DND-41 (cell line): ENCODE data around the gene ERC2.

Experiments used
- ATAC-seq: fragments of 200-7000 bp; cut with Tn5 transposase; 3 replicates; pipeline ENCODE4 v1.9.1; 2021; ENCODE audit warnings: low read depth; ENCODE audit not compliant: insufficient read depth
- DNase-seq: peaks from one replicate; pipeline ENCODE4 v3.0.0-alpha.2; 2020
- H2AFZ ChIP-seq: 2 replicates; pipeline ENCODE4 v1.6.0; 2012; ENCODE audit warnings: low read depth, low read length
- H3K27ac ChIP-seq: 2 replicates; pipeline ENCODE4 v1.5.1; 2012; ENCODE audit warnings: low read length, inconsistent platforms
- H3K27me3 ChIP-seq: fragments of 200-600 bp; sonication (generic); 2 replicates; pipeline ENCODE4 v1.6.0; 2012; ENCODE audit warnings: low read length, mild to moderate bottlenecking, inconsistent platforms; ENCODE audit not compliant: insufficient read depth, poor library complexity
- H3K36me3 ChIP-seq: 2 replicates; pipeline ENCODE4 v1.5.1; 2012; ENCODE audit warnings: low read length, inconsistent platforms; ENCODE audit not compliant: insufficient read depth
- H3K4me1 ChIP-seq: 2 replicates; pipeline ENCODE4 v1.5.1; 2012; ENCODE audit warnings: mild to moderate bottlenecking, low read length; ENCODE audit not compliant: insufficient read depth
- H3K4me2 ChIP-seq: 2 replicates; pipeline ENCODE4 v1.6.0; 2012; ENCODE audit warnings: mild to moderate bottlenecking, moderate library complexity, low read length, inconsistent platforms; ENCODE audit not compliant: insufficient read depth
- H3K4me3 ChIP-seq, 2 experiments: fragments of 200-600 bp in 1 of 2; shearing (Covaris generic) in 1 of 2; 2 replicates each; pipeline ENCODE4 v1.5.1; 2012 to 2016; ENCODE audit warnings: inconsistent platforms in 2 of 2, low read length in 2 of 2, mild to moderate bottlenecking in 2 of 2, low read depth in 1 of 2, moderate library complexity in 1 of 2
- H3K79me2 ChIP-seq: 2 replicates; pipeline ENCODE4 v1.6.0; 2012; ENCODE audit warnings: low read length, inconsistent platforms; ENCODE audit not compliant: insufficient read depth
- H3K9ac ChIP-seq: 2 replicates; pipeline ENCODE4 v1.6.0; 2012; ENCODE audit warnings: low read depth, mild to moderate bottlenecking, inconsistent platforms, low read length, moderate library complexity
- H3K9me3 ChIP-seq: 2 replicates; pipeline ENCODE4 v1.5.1; 2012; ENCODE audit warnings: low read length, moderate library complexity, mild to moderate bottlenecking, inconsistent platforms; ENCODE audit not compliant: insufficient read depth, severe bottlenecking
- H4K20me1 ChIP-seq: 2 replicates; pipeline ENCODE4 v1.6.0; 2012; ENCODE audit warnings: low read length; ENCODE audit not compliant: insufficient read depth
- EZH2 ChIP-seq: IDR thresholded peaks from 3 replicates; pipeline ENCODE4 v1.6.1; 2012; ENCODE audit warnings: borderline replicate concordance, low read depth, mild to moderate bottlenecking, moderate library complexity, low read length, inconsistent platforms; ENCODE audit not compliant: severe bottlenecking
- TF ChIP-seq, protein P1 (sequence below): IDR thresholded peaks from 2 replicates; pipeline ENCODE4 v1.5.1; 2012; ENCODE audit warnings: borderline replicate concordance, low read length, moderate library complexity, mild to moderate bottlenecking; ENCODE audit not compliant: poor library complexity, severe bottlenecking; ENCODE audit errors: extremely low read depth

ERC2 gene

DNA sequence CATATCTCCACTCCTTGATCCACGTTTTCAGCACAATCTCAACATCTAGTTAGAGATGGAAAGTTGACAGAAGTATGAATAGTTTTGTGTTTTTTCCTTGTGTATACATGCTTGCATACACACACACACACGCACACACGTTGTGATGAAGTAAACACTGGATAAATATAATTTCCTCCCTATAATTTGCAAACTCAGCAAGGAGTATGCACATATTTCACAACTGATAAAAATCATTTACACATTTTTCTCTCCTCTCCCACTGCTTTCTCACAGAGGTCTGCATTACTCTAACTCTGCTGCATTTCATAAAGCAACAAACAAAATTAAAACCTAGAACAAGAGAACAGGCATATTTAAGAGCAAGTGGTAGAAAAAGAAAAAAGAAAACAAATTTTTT is 320.9 kb downstream of the ERC2 start:
- no peak for TF ChIP-seq EZH2
- TF ChIP-seq, protein P1, sequence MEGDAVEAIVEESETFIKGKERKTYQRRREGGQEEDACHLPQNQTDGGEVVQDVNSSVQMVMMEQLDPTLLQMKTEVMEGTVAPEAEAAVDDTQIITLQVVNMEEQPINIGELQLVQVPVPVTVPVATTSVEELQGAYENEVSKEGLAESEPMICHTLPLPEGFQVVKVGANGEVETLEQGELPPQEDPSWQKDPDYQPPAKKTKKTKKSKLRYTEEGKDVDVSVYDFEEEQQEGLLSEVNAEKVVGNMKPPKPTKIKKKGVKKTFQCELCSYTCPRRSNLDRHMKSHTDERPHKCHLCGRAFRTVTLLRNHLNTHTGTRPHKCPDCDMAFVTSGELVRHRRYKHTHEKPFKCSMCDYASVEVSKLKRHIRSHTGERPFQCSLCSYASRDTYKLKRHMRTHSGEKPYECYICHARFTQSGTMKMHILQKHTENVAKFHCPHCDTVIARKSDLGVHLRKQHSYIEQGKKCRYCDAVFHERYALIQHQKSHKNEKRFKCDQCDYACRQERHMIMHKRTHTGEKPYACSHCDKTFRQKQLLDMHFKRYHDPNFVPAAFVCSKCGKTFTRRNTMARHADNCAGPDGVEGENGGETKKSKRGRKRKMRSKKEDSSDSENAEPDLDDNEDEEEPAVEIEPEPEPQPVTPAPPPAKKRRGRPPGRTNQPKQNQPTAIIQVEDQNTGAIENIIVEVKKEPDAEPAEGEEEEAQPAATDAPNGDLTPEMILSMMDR: no peak
- H3K4me2 ChIP-seq: no peak overlapping the region
- no peaks in the 10 kb centered on the region for H3K36me3 ChIP-seq
- no peak overlapping the region for H3K27ac ChIP-seq
- no peak for ATAC-seq
- peaks cover 7% of the 10 kb centered on the region for H3K27me3 ChIP-seq
- no peak overlapping the region for H2AFZ ChIP-seq
- no peaks in the 10 kb centered on the region for H3K79me2 ChIP-seq
- no peaks in the 10 kb centered on the region for H3K4me1 ChIP-seq
- no peak overlapping the region for H3K9ac ChIP-seq
- no peaks in the 10 kb centered on the region for H4K20me1 ChIP-seq
- no peak overlapping the region for H3K4me3 ChIP-seq
- no peak for DNase-seq
- H3K9me3 ChIP-seq: no peaks in the 10 kb centered on the region

DNA sequence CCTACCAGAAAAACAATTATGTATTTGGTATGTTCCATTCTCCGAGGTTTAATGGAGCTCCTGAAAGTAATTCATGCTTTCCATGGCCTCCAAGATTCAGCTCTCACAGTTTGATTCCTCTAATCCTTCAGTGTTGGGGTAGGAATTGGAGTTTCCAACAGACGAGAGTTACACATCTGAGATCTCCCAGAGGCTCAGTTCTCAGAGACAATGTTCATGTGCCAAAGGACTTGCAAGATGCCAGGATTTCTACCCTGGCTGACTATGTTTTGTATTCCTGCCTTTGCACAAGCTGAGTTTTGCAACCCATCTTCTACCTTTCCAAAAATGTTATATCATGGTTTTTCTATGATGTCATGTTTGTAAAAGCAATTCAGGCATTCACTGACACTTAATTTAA is 322.9 kb downstream of the ERC2 start:
- H3K9me3 ChIP-seq: no peaks in the 10 kb centered on the region
- no peak overlapping the region for H3K27ac ChIP-seq
- H2AFZ ChIP-seq: no peak overlapping the region
- no peaks in the 10 kb centered on the region for H3K79me2 ChIP-seq
- no peak overlapping the region for H3K4me2 ChIP-seq
- H3K36me3 ChIP-seq: no peaks in the 10 kb centered on the region
- DNase-seq (no peak), ATAC-seq (no peak)
- no peak overlapping the region for H3K9ac ChIP-seq
- H3K4me3 ChIP-seq: no peak overlapping the region
- H3K4me1 ChIP-seq: no peaks in the 10 kb centered on the region
- TF ChIP-seq, protein P1: no peak
- no peak for TF ChIP-seq EZH2
- H4K20me1 ChIP-seq: no peaks in the 10 kb centered on the region
- H3K27me3 ChIP-seq: peaks cover 12% of the 10 kb centered on the region

DNA sequence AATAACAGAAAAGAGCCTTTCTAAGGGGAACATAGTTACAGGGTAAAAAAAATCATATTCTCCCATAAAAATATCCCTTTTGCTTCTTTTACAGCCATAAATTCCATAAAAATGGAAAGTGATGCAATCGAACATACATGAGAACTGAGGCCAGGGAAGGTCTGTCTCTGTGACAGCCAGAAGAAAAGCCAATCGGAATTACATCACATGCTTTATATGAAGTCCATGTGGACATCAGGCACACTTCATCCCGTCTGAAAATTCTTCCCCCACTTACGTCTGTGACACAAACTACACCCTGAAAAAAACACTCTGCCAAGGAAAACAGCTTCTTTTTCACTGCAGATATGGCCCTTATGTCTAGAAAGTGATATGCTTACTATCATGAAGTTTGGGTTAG is 323.5 kb downstream of the ERC2 start:
- no peaks in the 10 kb centered on the region for H4K20me1 ChIP-seq
- no peak for DNase-seq
- no peak overlapping the region for H3K9ac ChIP-seq
- no peak overlapping the region for H2AFZ ChIP-seq
- H3K4me2 ChIP-seq: no peak overlapping the region
- H3K79me2 ChIP-seq: no peaks in the 10 kb centered on the region
- no peaks in the 10 kb centered on the region for H3K36me3 ChIP-seq
- no peak for ATAC-seq
- no peak overlapping the region for H3K4me3 ChIP-seq
- H3K27me3 ChIP-seq: peaks cover 12% of the 10 kb centered on the region
- H3K27ac ChIP-seq: no peak overlapping the region
- H3K4me1 ChIP-seq: no peaks in the 10 kb centered on the region
- no peak for TF ChIP-seq EZH2
- TF ChIP-seq, protein P1: no peak
- no peaks in the 10 kb centered on the region for H3K9me3 ChIP-seq

DNA sequence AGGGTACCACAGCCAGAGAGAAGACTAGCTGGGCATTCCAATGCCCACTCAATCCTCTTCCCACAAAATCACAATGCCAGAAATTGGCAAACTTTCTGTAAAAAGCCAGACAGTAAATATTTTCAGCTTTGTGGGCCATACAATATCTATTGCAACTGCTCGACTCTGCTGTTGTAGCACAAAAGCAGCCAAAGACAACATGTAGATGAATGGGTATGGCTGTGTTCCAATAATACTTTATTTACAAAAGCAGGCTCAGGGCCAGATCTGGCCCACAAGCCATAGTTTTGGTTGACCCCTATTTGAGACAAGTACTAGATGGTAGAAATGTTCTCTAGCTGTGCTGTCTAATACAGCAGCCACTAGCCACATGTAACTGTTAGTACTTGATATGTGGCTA is 330.9 kb downstream of the ERC2 start:
- H3K27me3 ChIP-seq: peaks cover 10% of the 10 kb centered on the region
- no peaks in the 10 kb centered on the region for H3K36me3 ChIP-seq
- no peaks in the 10 kb centered on the region for H3K79me2 ChIP-seq
- no peaks in the 10 kb centered on the region for H4K20me1 ChIP-seq
- no peak overlapping the region for H2AFZ ChIP-seq
- H3K4me3 ChIP-seq: no peak overlapping the region
- H3K27ac ChIP-seq: no peak overlapping the region
- H3K9me3 ChIP-seq: no peaks in the 10 kb centered on the region
- H3K4me2 ChIP-seq: no peak overlapping the region
- TF ChIP-seq, protein P1: no peak
- TF ChIP-seq EZH2: no peak
- DNase-seq (no peak), ATAC-seq (no peak)
- no peak overlapping the region for H3K9ac ChIP-seq
- no peaks in the 10 kb centered on the region for H3K4me1 ChIP-seq
